Measurements from ENCODE around the gene PIK3CD. TPM values are rescaled to one million over a fixed set of nuclear protein-coding genes. Genes with fewer than 3 reads are reported as not detected.

PIK3CD gene
- total and polyA plus RNA-seq, 2 donors (not counting 3 experiments of a cell fraction or from before 2014, with no cell fraction given) = 3.5 to 5.2 TPM

DNA sequence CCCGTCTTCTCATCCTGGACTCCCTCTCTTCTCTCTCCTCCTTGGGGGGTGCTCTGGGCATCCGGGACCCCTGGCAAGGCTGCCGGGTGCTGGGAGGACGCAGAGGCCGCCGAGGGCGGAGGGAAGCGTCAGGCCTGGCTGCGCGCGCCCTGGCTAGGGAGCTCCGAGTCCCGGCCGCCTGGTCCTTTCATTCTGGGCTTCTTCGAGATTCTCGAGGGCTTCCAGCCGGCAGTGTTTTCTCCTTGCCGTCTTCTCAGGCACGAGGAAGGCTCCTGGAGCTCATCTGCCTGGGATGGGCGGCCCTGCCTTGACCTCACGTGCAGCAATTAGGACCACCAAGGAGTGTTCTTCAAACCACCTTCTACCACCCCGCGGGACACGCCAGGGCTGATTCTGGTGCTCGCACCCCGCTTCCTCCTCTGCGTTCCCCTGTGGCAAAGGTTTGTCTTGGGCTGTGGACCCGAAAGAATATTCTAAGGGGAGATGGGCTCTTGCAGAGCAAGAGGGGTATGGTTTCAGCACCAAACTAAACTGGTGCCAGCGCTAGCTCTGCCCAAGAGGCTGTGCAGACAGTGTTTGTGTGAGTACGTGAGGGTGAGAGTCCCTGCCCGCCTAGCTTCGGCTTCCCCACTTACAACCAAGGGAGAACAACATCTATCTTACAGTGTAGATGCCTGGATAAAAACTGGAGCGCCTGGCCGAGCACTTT is 36.5 kb downstream of the PIK3CD start:
- Histone ChIP-seq H3K9me3 (replicated peaks; ENCODE audit: control insufficient read depth, insufficient read depth, low read length) (no peaks in the 10 kb centered on the region), H3K9ac (replicated peaks; ENCODE audit: extremely low read depth, insufficient read depth, low read length) (no peak overlapping the region), H3K27me3 (ENCODE audit: control insufficient read depth in 2 of 2, insufficient read depth in 2 of 2, low read length in 2 of 2) (peaks cover 4 to 12% of the 10 kb centered on the region in 2 experiments), H3K4me3 (replicated peaks in 1 of 3; ENCODE audit: insufficient read depth in 1 of 3, low read depth in 1 of 3, low read length in 3 of 3) (peak overlapping the region; percentile 3 to 28 (median 13)), H3K36me3 (ENCODE audit: control insufficient read depth in 2 of 2, extremely low read depth in 1 of 2, insufficient read depth in 2 of 2, low read length in 2 of 2) (no peaks in the 10 kb centered on the region), H2AFZ (ENCODE audit: low read depth, low read length) (peak overlapping the region; percentile 80), H3K9me1 (replicated peaks; ENCODE audit: control insufficient read depth, extremely low read depth, insufficient read depth, low read length) (no peaks in the 10 kb centered on the region), H3K79me2 (ENCODE audit: control insufficient read depth, insufficient read depth, low read length) (no peaks in the 10 kb centered on the region), H4K20me1 (replicated peaks; ENCODE audit: control insufficient read depth, extremely low read depth, insufficient read depth, low read length) (no peaks in the 10 kb centered on the region), H3K4me2 (ENCODE audit: insufficient read depth, low read length) (peak overlapping the region; percentile 66), H3K4me1 (ENCODE audit: control insufficient read depth, extremely low read depth, insufficient read depth, low read length) (peaks cover 25% of the 10 kb centered on the region), H3K27ac (ENCODE audit: insufficient read depth, low read depth, low read length) (no peak overlapping the region)
- DNase-seq (ENCODE audit: low read depth, low spot score) (peak; percentile 22), FAIRE-seq (peak; percentile 50)
- ChIA-PET CTCF (interaction anchor here (0.6 to 1.5 kb wide), 4 partner anchors 15 to 181 kb away, joined by 3 to 7 read pairs (median 4); no protein-coding TSS in a partner anchor), POLR2A (no interaction called here)
- TF ChIP-seq GATA2 (IDR thresholded peaks at IDR 0.05; ENCODE audit: insufficient read depth, insufficient read length, low read depth, low read length) (no peak), EZH2 (IDR thresholded peaks at IDR 0.05; ENCODE audit: borderline replicate concordance, low read depth, low read length, severe bottlenecking) (no peak), POLR2A (IDR thresholded peaks at IDR 0.05; ENCODE audit: low read depth, low read length) (no peak), POLR2AphosphoS5 (IDR thresholded peaks at IDR 0.05; ENCODE audit: insufficient read depth, low read depth, low read length) (no peak), FOS (IDR thresholded peaks at IDR 0.05; ENCODE audit: borderline replicate concordance, insufficient read depth, low read length) (no peak), JUN (IDR thresholded peaks at IDR 0.05; ENCODE audit: borderline replicate concordance, insufficient read depth, insufficient read length, low read depth) (no peak), MAX (IDR thresholded peaks at IDR 0.05; ENCODE audit: insufficient read depth, insufficient read length) (no peak), MYC (IDR thresholded peaks at IDR 0.05; ENCODE audit: low read depth, low read length) (no peak)
- TF ChIP-seq, protein P1, sequence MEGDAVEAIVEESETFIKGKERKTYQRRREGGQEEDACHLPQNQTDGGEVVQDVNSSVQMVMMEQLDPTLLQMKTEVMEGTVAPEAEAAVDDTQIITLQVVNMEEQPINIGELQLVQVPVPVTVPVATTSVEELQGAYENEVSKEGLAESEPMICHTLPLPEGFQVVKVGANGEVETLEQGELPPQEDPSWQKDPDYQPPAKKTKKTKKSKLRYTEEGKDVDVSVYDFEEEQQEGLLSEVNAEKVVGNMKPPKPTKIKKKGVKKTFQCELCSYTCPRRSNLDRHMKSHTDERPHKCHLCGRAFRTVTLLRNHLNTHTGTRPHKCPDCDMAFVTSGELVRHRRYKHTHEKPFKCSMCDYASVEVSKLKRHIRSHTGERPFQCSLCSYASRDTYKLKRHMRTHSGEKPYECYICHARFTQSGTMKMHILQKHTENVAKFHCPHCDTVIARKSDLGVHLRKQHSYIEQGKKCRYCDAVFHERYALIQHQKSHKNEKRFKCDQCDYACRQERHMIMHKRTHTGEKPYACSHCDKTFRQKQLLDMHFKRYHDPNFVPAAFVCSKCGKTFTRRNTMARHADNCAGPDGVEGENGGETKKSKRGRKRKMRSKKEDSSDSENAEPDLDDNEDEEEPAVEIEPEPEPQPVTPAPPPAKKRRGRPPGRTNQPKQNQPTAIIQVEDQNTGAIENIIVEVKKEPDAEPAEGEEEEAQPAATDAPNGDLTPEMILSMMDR (IDR thresholded peaks at IDR 0.05; ENCODE audit: extremely low read depth in 1 of 2, insufficient read depth in 1 of 2, low read depth in 1 of 2, low read length in 2 of 2) = no peak
- dilution Hi-C loops (cut with MboI; ENCODE audit: extremely low pct_ligation_motif_present, low sequenced_read_pairs) = no loop called here
- intact Hi-C loops (cut with micrococcal nuclease) = loop anchor here (1.0 kb wide), 1 partner anchor 61 kb away; no protein-coding TSS in a partner anchor
- no TSS peak for BruUV-seq (replicated peaks)
